Stimulated activated CD8-positive, alpha-beta memory T cell treated with anti-CD3 and anti-CD28 coated beads, Interleukin-15, amount 100 ng/mL, for 48 hours (primary cell): ENCODE results near the gene FAM24A.
"Not testable (repeated sequence)": the region's sequence is repeated elsewhere in the genome, so short reads cannot be mapped to it uniquely, and the experiment has no call there.

Experiments
- DNase-seq, 2 donors: peaks; one replicate each; pipeline ENCODE4 v3.0.0-alpha.2; 2020; ENCODE audit warnings: low read depth in 2 of 2

FAM24A gene

GRCh38 chr10:122910310-122910709 lies at the start of gene FAM24A:
TSS of gene FAM24A (plus strand) at chr10:122910610. CDS start at chr10:122911635, 1,025 bp downstream.
- DNase-seq: no peak

GRCh38 chr10:122861711-122862161 lies 48.7 kb upstream of the FAM24A start:
- no peak for DNase-seq

- no peak for DNase-seq
Observed at GRCh38 chr10:122863216-122864193, 46.9 kb upstream of the FAM24A start.

- DNase-seq: no peak
Observed at GRCh38 chr10:122864194-122864592, 46.2 kb upstream of the FAM24A start.

- DNase-seq: no peak
Observed at GRCh38 chr10:122864901-122865300, 45.5 kb upstream of the FAM24A start.

GRCh38 chr10:122866757-122867482 lies 43.5 kb upstream of the FAM24A start:
- DNase-seq: not testable (repeated sequence)

- DNase-seq: not testable (repeated sequence)
Observed at GRCh38 chr10:122868768-122869167, 41.6 kb upstream of the FAM24A start.

- not testable (repeated sequence) for DNase-seq
Observed at GRCh38 chr10:122871947-122872346, 38.5 kb upstream of the FAM24A start.

- no peak for DNase-seq
Observed at GRCh38 chr10:122875843-122876466, 34.5 kb upstream of the FAM24A start.

- no peak for DNase-seq
Observed at GRCh38 chr10:122876467-122876855, 33.9 kb upstream of the FAM24A start.

- no peak for DNase-seq
Observed at GRCh38 chr10:122877264-122877663, 33.1 kb upstream of the FAM24A start.

GRCh38 chr10:122878799-122879338 lies 31.5 kb upstream of the FAM24A start:
- DNase-seq: peak in 1 of 2 donors; percentile 0

- peak; percentile 90 to 92 for DNase-seq
Observed at GRCh38 chr10:122879339-122880273, 30.8 kb upstream of the FAM24A start, which contains the start of gene FAM24B. TSS of gene FAM24B (minus strand) at chr10:122879581. CDS start at chr10:122850515, 29,066 bp downstream.

GRCh38 chr10:122882766-122883165 lies 27.6 kb upstream of the FAM24A start:
- no peak for DNase-seq

- no peak for DNase-seq
Observed at GRCh38 chr10:122884166-122884565, 26.2 kb upstream of the FAM24A start.

- no peak for DNase-seq
Observed at GRCh38 chr10:122894261-122894944, 16.0 kb upstream of the FAM24A start.

- DNase-seq: not testable (repeated sequence)
Observed at GRCh38 chr10:122903861-122904260, 6.5 kb upstream of the FAM24A start.

GRCh38 chr10:122911889-122912484 lies 1.6 kb downstream of the FAM24A start:
- peak; percentile 4 to 12 for DNase-seq

- no peak for DNase-seq
Observed at GRCh38 chr10:122915700-122916099, 5.3 kb downstream of the FAM24A start.
